ENCODE data around the gene SLC1A7.

The SLC1A7 gene

GRCh38 chr1:53075761-53076163 lies 66.7 kb downstream of the SLC1A7 start:
- no peak for DNase-seq (ENCODE audit: low spot score)

GRCh38 chr1:53075206-53075605 lies 67.2 kb downstream of the SLC1A7 start:
- no peak for DNase-seq (ENCODE audit: low spot score)

- DNase-seq (ENCODE audit: low spot score) = no peak
Measured at GRCh38 chr1:53074313-53075154, 67.9 kb downstream of the SLC1A7 start.

GRCh38 chr1:53073868-53074311 lies 68.5 kb downstream of the SLC1A7 start:
- DNase-seq (ENCODE audit: low spot score) = no peak

- no peak for DNase-seq (ENCODE audit: low spot score)
Measured at GRCh38 chr1:53073287-53073686, 69.2 kb downstream of the SLC1A7 start.

GRCh38 chr1:53071915-53072314 lies 70.5 kb downstream of the SLC1A7 start:
- no peak for DNase-seq (ENCODE audit: low spot score)

- DNase-seq (ENCODE audit: low spot score) = no peak
Measured at GRCh38 chr1:53071167-53071865, 71.1 kb downstream of the SLC1A7 start.

GRCh38 chr1:53070621-53071020 lies 71.8 kb downstream of the SLC1A7 start:
- no peak for DNase-seq (ENCODE audit: low spot score)

- DNase-seq (ENCODE audit: low spot score) = no peak
Measured at GRCh38 chr1:53069663-53070327, 72.6 kb downstream of the SLC1A7 start.

GRCh38 chr1:53069265-53069662 lies 73.2 kb downstream of the SLC1A7 start:
- no peak for DNase-seq (ENCODE audit: low spot score)

- no peak for DNase-seq (ENCODE audit: low spot score)
Measured at GRCh38 chr1:53068314-53069099, 73.9 kb downstream of the SLC1A7 start.

- no peak for DNase-seq (ENCODE audit: low spot score)
Measured at GRCh38 chr1:53067886-53068285, 74.6 kb downstream of the SLC1A7 start.

- DNase-seq (ENCODE audit: low spot score) = no peak
Measured at GRCh38 chr1:53066891-53067738, 75.3 kb downstream of the SLC1A7 start.

GRCh38 chr1:53066488-53066887 lies 76.0 kb downstream of the SLC1A7 start:
- DNase-seq (ENCODE audit: low spot score) = no peak

GRCh38 chr1:53065391-53065790 lies 77.0 kb downstream of the SLC1A7 start:
- DNase-seq (ENCODE audit: low spot score) = no peak

- DNase-seq (ENCODE audit: low spot score) = no peak
Measured at GRCh38 chr1:53063744-53064515, 78.5 kb downstream of the SLC1A7 start.

- DNase-seq (ENCODE audit: low spot score) = no peak
Measured at GRCh38 chr1:53062708-53063591, 79.5 kb downstream of the SLC1A7 start.

- no peak for DNase-seq (ENCODE audit: low spot score)
Measured at GRCh38 chr1:53061859-53062707, 80.4 kb downstream of the SLC1A7 start, which contains the start of gene PODN. PODN (plus strand) TSS chr1:53062213; CDS start chr1:53069856, 7,643 bp downstream.
